Neural cell (in vitro differentiated cells): ENCODE data around the gene STEAP1B.

Experiments used
- EP300 ChIP-seq: fragments of 450-650 bp; conservative IDR thresholded peaks from 2 replicates; pipeline ENCODE4 v1.6.1; 2014; ENCODE audit warnings: antibody characterized with exemption, mild to moderate bottlenecking, moderate library complexity; ENCODE audit not compliant: poor library complexity, severe bottlenecking
- EZH2 ChIP-seq: fragments of 200-600, 300-800 bp; shearing (Covaris generic), sonication (generic); IDR thresholded peaks from 2 replicates; pipeline ENCODE4 v1.6.1; 2014; ENCODE audit warnings: antibody characterized with exemption, low read length, borderline replicate concordance, mild to moderate bottlenecking; ENCODE audit not compliant: insufficient read depth, poor library complexity, severe bottlenecking
- MXI1 ChIP-seq: fragments of 450-650 bp; conservative IDR thresholded peaks from 2 replicates; pipeline ENCODE4 v1.6.1; 2014; ENCODE audit warnings: antibody characterized with exemption, mild to moderate bottlenecking; ENCODE audit not compliant: poor library complexity, severe bottlenecking
- POLR2AphosphoS5 ChIP-seq: IDR thresholded peaks from 2 replicates; pipeline ENCODE4 v1.6.1; 2012
- SMC3 ChIP-seq: fragments of 450-650 bp; conservative IDR thresholded peaks from 2 replicates; pipeline ENCODE4 v1.6.1; 2014; ENCODE audit warnings: antibody characterized with exemption, mild to moderate bottlenecking, moderate library complexity; ENCODE audit not compliant: poor library complexity
- TF ChIP-seq, protein P1 (sequence below): fragments of 450-650 bp; IDR thresholded peaks from 2 replicates; pipeline ENCODE4 v1.5.1; 2014; ENCODE audit warnings: antibody characterized with exemption, mild to moderate bottlenecking, moderate library complexity; ENCODE audit not compliant: poor library complexity, severe bottlenecking

DNA sequence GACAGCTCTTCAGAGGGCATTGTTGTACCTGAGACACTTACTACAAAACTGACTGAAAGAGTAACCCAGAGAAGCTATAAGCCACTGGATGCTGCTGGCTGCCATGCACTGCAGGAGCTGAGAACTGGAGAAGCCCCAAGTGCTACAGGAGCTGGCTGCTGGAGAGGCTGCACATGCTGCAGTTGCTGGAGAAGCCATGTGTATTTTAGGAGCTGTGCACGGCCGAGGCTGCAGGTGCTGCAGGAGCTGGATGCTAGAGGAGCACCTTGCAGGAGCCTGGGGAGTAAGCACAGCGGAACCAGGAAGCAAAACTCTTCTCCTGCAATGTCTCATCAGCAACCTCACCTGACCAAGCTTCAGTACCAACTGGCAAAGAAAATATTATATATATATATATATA lies 45.5 kb downstream of the STEAP1B start:
- TF ChIP-seq, protein P1, sequence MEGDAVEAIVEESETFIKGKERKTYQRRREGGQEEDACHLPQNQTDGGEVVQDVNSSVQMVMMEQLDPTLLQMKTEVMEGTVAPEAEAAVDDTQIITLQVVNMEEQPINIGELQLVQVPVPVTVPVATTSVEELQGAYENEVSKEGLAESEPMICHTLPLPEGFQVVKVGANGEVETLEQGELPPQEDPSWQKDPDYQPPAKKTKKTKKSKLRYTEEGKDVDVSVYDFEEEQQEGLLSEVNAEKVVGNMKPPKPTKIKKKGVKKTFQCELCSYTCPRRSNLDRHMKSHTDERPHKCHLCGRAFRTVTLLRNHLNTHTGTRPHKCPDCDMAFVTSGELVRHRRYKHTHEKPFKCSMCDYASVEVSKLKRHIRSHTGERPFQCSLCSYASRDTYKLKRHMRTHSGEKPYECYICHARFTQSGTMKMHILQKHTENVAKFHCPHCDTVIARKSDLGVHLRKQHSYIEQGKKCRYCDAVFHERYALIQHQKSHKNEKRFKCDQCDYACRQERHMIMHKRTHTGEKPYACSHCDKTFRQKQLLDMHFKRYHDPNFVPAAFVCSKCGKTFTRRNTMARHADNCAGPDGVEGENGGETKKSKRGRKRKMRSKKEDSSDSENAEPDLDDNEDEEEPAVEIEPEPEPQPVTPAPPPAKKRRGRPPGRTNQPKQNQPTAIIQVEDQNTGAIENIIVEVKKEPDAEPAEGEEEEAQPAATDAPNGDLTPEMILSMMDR: no peak
- TF ChIP-seq EP300 (no peak), SMC3 (no peak), POLR2AphosphoS5 (no peak), EZH2 (no peak), MXI1 (no peak)
